Measurements from ENCODE around the gene POLE4.

The POLE4 gene

GRCh38 chr2:74935975-74936391 lies 22.5 kb upstream of the POLE4 start:
- TF ChIP-seq CTCF (IDR thresholded peaks at IDR 0.05; ENCODE audit: low read depth, low read length, missing control alignments): no peak
- no peaks in the 10 kb centered on the region for H3K36me3 ChIP-seq (replicated peaks)
- no peak overlapping the region for H3K27ac ChIP-seq
- in situ Hi-C loops (cut with HindIII; ENCODE audit: low pct_ligation_motif_present, low sequenced_read_pairs): no loop called here
- H3K27me3 ChIP-seq (replicated peaks): no peaks in the 10 kb centered on the region
- H3K4me3 ChIP-seq (ENCODE audit: low read depth, low read length): no peak overlapping the region
- DNase-seq: peak; percentile 7

GRCh38 chr2:74937221-74937880 lies 21.1 kb upstream of the POLE4 start:
- no peak for TF ChIP-seq CTCF (IDR thresholded peaks at IDR 0.05; ENCODE audit: low read depth, low read length, missing control alignments)
- in situ Hi-C loops (cut with HindIII; ENCODE audit: low pct_ligation_motif_present, low sequenced_read_pairs): no loop called here
- Histone ChIP-seq H3K4me3 (ENCODE audit: low read depth, low read length) (no peak overlapping the region), H3K27ac (no peak overlapping the region), H3K27me3 (replicated peaks) (no peaks in the 10 kb centered on the region), H3K36me3 (replicated peaks) (no peaks in the 10 kb centered on the region)
- no peak for DNase-seq

- Histone ChIP-seq H3K27ac (no peak overlapping the region), H3K4me3 (ENCODE audit: low read depth, low read length) (no peak overlapping the region), H3K36me3 (replicated peaks) (no peaks in the 10 kb centered on the region), H3K27me3 (replicated peaks) (no peaks in the 10 kb centered on the region)
- in situ Hi-C loops (cut with HindIII; ENCODE audit: low pct_ligation_motif_present, low sequenced_read_pairs): no loop called here
- TF ChIP-seq CTCF (IDR thresholded peaks at IDR 0.05; ENCODE audit: low read depth, low read length, missing control alignments): no peak
- DNase-seq: no peak
These were observed 20.2 kb upstream of the POLE4 start for GRCh38 chr2:74938264-74938663.

DNA sequence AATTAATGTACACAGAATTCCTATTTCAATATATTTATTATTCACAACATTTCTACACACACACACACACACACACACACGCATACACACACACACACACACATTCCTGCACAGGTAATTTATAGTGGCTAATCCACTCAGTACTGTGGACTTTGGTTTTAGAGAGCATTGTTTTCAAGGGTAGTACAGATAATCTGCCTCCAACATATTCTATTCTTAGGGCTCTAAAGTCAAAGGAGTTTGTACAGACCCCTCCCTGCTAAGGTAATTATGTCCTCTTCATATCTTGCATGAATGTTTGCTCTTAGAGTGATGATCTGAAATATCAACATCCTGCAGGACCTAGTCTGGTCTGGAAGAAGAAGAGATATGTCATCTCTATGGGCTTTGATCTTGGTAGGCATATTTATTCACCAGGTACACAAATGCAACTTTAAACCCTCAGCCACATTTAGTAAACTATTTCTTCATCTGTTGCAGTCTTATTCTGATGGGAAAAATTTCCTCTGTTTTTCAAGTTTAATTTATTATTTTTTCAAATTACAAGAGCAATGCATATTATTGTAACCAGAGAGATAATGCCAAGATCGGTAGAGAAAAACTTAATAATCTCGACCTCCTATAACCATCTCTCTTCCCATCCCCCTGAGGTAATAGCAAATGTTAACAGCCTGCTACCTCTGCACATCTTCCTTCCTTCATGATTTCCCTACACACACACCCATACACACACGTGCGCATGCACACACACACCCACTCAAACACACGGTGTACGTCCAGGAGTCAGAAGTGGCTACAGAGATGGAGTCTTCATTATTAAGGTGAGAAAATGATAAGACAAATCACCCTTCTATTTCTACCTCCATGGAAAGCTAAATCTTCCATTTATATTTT lies 18.3 kb upstream of the POLE4 start:
- Histone ChIP-seq H3K27ac (no peak overlapping the region), H3K36me3 (replicated peaks) (no peaks in the 10 kb centered on the region), H3K4me3 (ENCODE audit: low read depth, low read length) (no peak overlapping the region), H3K27me3 (replicated peaks) (no peaks in the 10 kb centered on the region)
- TF ChIP-seq CTCF (IDR thresholded peaks at IDR 0.05; ENCODE audit: low read depth, low read length, missing control alignments): no peak
- DNase-seq: no peak
- in situ Hi-C loops (cut with HindIII; ENCODE audit: low pct_ligation_motif_present, low sequenced_read_pairs): no loop called here

DNA sequence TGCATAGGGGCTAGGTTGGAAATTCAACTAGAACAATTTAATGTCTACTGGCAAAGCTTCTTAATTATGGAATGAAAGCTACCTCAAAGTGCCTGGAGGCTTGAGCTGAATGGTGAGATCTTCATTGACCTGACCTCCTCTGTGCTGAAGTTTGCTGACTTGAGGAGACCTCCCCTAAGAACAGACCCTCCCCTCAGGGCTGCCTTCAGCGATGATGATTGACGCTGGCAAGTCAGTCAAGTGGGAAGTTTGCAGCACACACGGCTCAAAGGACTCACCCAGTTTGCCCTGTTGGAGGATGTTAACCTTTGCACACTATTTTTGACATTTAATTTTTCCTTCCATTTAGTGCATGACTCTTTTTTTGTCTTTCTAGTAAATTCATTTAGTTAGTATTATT lies 17.2 kb upstream of the POLE4 start:
- H3K36me3 ChIP-seq (replicated peaks): no peaks in the 10 kb centered on the region
- no peak overlapping the region for H3K27ac ChIP-seq
- no peak for TF ChIP-seq CTCF (IDR thresholded peaks at IDR 0.05; ENCODE audit: low read depth, low read length, missing control alignments)
- H3K27me3 ChIP-seq (replicated peaks): no peaks in the 10 kb centered on the region
- H3K4me3 ChIP-seq (ENCODE audit: low read depth, low read length): no peak overlapping the region
- in situ Hi-C loops (cut with HindIII; ENCODE audit: low pct_ligation_motif_present, low sequenced_read_pairs): no loop called here
- DNase-seq: no peak
